Measurements from ENCODE around the gene MARK2. TPM values are rescaled to one million over a fixed set of nuclear protein-coding genes. Genes with fewer than 3 reads are reported as not detected.

Gene MARK2
- total RNA-seq, 1 donor = 14.8 TPM

DNA sequence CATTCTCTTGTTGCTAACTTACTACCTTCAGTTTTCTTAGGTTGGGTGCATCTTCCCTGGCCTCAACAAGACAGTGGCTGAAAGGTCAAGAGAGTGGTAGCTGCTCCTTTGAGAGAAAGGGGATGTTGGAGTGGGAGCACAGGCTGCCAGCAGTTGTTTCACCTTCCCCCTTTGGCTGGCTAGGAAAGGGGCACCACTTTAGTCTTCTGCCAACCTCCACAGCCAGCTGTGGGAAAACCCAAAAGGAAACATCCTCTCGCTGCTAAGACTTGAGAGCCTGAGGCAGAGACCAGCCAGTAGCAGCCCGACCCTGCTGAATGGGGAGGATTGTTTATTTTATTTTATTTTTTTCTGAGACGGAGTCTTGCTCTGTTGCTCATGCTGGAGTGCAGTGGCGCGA lies 34.4 kb downstream of the MARK2 start:
- Histone ChIP-seq H3K27me3 (ENCODE audit: insufficient read depth, low read length) (no peaks in the 10 kb centered on the region), H3K4me3 (ENCODE audit: insufficient read depth, low read length) (no peak overlapping the region), H2AFZ (ENCODE audit: low read length) (no peak overlapping the region), H3K27ac (ENCODE audit: low read depth, low read length) (no peak overlapping the region), H3K4me1 (ENCODE audit: insufficient read depth, low read length) (peaks cover 36% of the 10 kb centered on the region), H3K36me3 (ENCODE audit: insufficient read depth, low read length) (no peaks in the 10 kb centered on the region), H4K20me1 (ENCODE audit: insufficient read depth, low read length) (peaks cover 76% of the 10 kb centered on the region), H3K79me2 (ENCODE audit: insufficient read depth, low read length) (peaks cover 88% of the 10 kb centered on the region), H3K9me3 (ENCODE audit: low read depth, low read length) (no peaks in the 10 kb centered on the region), H3K4me2 (ENCODE audit: insufficient read depth, low read length) (no peak overlapping the region)
- TF ChIP-seq, protein P1, sequence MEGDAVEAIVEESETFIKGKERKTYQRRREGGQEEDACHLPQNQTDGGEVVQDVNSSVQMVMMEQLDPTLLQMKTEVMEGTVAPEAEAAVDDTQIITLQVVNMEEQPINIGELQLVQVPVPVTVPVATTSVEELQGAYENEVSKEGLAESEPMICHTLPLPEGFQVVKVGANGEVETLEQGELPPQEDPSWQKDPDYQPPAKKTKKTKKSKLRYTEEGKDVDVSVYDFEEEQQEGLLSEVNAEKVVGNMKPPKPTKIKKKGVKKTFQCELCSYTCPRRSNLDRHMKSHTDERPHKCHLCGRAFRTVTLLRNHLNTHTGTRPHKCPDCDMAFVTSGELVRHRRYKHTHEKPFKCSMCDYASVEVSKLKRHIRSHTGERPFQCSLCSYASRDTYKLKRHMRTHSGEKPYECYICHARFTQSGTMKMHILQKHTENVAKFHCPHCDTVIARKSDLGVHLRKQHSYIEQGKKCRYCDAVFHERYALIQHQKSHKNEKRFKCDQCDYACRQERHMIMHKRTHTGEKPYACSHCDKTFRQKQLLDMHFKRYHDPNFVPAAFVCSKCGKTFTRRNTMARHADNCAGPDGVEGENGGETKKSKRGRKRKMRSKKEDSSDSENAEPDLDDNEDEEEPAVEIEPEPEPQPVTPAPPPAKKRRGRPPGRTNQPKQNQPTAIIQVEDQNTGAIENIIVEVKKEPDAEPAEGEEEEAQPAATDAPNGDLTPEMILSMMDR (IDR thresholded peaks at IDR 0.05; ENCODE audit: extremely low read depth, low read depth, low read length) = no peak
- DNase-seq (ENCODE audit: insufficient read length, low spot score, missing footprints) = no peak

DNA sequence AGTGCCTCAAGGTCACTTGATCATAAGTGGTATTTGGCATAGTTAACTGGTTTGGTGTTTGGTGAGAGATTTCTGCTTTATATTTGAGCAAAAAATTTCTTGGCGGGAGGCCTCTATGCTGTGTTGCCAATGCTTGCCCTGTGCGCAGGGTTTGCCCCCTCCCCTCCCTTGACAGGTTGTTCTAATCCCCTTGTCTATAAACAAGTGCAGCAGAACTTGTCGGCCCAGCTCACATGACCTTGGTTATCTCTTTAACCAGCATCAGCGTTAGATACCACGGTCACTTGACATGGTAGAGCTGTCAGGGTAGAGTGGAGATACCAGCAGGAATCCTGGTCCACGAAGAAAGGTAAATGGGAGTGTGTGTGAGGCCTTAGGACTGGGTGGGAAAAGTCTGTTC lies 35.6 kb downstream of the MARK2 start:
- H3K9me3 ChIP-seq (ENCODE audit: low read depth, low read length) = no peaks in the 10 kb centered on the region
- TF ChIP-seq, protein P1 (IDR thresholded peaks at IDR 0.05; ENCODE audit: extremely low read depth, low read depth, low read length) = no peak
- peaks cover 41% of the 10 kb centered on the region for H3K4me1 ChIP-seq (ENCODE audit: insufficient read depth, low read length)
- H3K27me3 ChIP-seq (ENCODE audit: insufficient read depth, low read length) = no peaks in the 10 kb centered on the region
- H3K27ac ChIP-seq (ENCODE audit: low read depth, low read length) = no peak overlapping the region
- no peaks in the 10 kb centered on the region for H3K36me3 ChIP-seq (ENCODE audit: insufficient read depth, low read length)
- H3K4me2 ChIP-seq (ENCODE audit: insufficient read depth, low read length) = no peak overlapping the region
- H2AFZ ChIP-seq (ENCODE audit: low read length) = no peak overlapping the region
- no peak for DNase-seq (ENCODE audit: insufficient read length, low spot score, missing footprints)
- H3K79me2 ChIP-seq (ENCODE audit: insufficient read depth, low read length) = peaks cover 86% of the 10 kb centered on the region
- peaks cover 75% of the 10 kb centered on the region for H4K20me1 ChIP-seq (ENCODE audit: insufficient read depth, low read length)
- no peak overlapping the region for H3K4me3 ChIP-seq (ENCODE audit: insufficient read depth, low read length)

DNA sequence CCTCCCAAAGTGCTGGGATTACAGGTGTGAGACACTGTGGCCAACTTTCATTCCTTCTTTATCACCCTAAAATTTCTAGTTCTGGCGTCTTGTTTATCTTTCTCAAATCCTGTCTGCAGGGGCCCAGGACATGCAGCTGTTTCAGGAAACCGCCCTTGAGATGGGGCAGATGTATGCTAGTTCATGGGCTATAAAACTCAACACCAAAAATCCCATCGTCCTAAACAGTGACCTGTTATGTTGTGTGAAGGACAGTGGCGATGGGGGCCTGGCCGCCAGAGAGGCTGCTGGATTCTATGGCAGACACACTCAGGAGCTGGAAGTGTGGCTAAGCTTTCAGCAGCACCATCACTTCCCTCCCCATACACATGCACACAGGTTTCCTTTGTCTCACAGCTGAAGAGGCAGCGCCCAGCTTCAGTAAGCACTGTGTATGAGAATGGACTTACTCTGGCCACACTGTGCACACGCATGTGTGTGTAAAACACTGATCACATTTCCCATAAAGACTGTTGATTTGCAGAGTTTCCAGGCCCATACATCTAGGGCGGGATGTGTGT lies 36.7 kb downstream of the MARK2 start:
- Histone ChIP-seq H3K4me3 (ENCODE audit: insufficient read depth, low read length) (no peak overlapping the region), H2AFZ (ENCODE audit: low read length) (no peak overlapping the region), H3K9me3 (ENCODE audit: low read depth, low read length) (no peaks in the 10 kb centered on the region), H4K20me1 (ENCODE audit: insufficient read depth, low read length) (peaks cover 73% of the 10 kb centered on the region), H3K27me3 (ENCODE audit: insufficient read depth, low read length) (no peaks in the 10 kb centered on the region), H3K27ac (ENCODE audit: low read depth, low read length) (no peak overlapping the region), H3K4me1 (ENCODE audit: insufficient read depth, low read length) (peaks cover 41% of the 10 kb centered on the region), H3K4me2 (ENCODE audit: insufficient read depth, low read length) (no peak overlapping the region), H3K79me2 (ENCODE audit: insufficient read depth, low read length) (peaks cover 83% of the 10 kb centered on the region), H3K36me3 (ENCODE audit: insufficient read depth, low read length) (no peaks in the 10 kb centered on the region)
- TF ChIP-seq, protein P1 (IDR thresholded peaks at IDR 0.05; ENCODE audit: extremely low read depth, low read depth, low read length) = no peak
- DNase-seq (ENCODE audit: insufficient read length, low spot score, missing footprints) = no peak

DNA sequence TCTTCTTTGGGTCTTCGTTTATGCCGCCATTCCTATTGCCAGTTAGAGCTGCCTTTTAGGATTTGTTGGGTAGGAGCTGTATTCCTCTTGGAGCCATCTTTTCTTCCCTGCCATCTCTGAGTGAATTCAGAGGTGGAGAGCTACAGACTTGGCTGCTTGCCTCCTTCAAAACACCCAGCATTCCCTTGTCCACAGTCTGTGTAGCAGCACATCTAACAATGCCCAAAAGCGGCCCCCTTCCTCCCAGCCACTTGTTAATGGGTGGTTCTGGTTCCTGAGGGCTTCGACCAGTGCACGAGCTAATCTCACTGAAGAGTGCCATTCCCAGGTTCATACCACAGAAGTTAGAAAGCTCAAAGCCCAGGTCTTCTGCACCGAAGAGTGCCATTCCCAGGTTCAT lies 37.7 kb downstream of the MARK2 start:
- Histone ChIP-seq H3K36me3 (ENCODE audit: insufficient read depth, low read length) (no peaks in the 10 kb centered on the region), H3K4me1 (ENCODE audit: insufficient read depth, low read length) (peaks cover 34% of the 10 kb centered on the region), H4K20me1 (ENCODE audit: insufficient read depth, low read length) (peaks cover 71% of the 10 kb centered on the region), H3K79me2 (ENCODE audit: insufficient read depth, low read length) (peaks cover 84% of the 10 kb centered on the region), H2AFZ (ENCODE audit: low read length) (no peak overlapping the region), H3K27ac (ENCODE audit: low read depth, low read length) (no peak overlapping the region), H3K4me3 (ENCODE audit: insufficient read depth, low read length) (no peak overlapping the region), H3K9me3 (ENCODE audit: low read depth, low read length) (no peaks in the 10 kb centered on the region), H3K27me3 (ENCODE audit: insufficient read depth, low read length) (no peaks in the 10 kb centered on the region), H3K4me2 (ENCODE audit: insufficient read depth, low read length) (no peak overlapping the region)
- no peak for DNase-seq (ENCODE audit: insufficient read length, low spot score, missing footprints)
- TF ChIP-seq, protein P1 (IDR thresholded peaks at IDR 0.05; ENCODE audit: extremely low read depth, low read depth, low read length) = no peak
